Measurements from ENCODE around the gene TTR. TPM values are rescaled to one million over a fixed set of nuclear protein-coding genes. Genes with fewer than 3 reads are reported as not detected.
A peak's percentile ranks its signal among the peaks of the same experiment; 100 is the strongest.

Gene TTR
- total RNA-seq, 4 donors from 2014 or later, result not detected

DNA sequence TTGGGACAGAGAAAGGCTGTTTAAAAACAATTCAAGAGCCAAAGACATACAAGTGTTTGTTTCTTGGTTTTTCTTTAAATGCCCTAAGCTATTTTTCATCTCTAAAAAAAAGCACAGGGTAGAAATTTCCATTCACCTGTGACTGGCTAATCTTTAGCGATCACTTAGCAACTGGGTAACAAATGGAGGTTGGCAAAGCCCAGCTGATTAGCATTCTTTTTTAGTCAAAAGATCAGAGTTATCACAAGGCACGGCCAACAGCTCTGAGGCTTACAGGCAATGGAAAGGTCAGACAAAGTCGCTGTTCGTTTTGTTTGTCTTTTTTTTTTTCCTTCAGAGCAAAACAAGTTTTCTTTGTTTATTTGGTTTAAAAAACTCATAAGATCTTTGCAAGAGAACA lies 29.0 kb upstream of the TTR start:
- no peak for TF ChIP-seq EP300 (IDR thresholded peaks at IDR 0.05)
- TF ChIP-seq, protein P1, sequence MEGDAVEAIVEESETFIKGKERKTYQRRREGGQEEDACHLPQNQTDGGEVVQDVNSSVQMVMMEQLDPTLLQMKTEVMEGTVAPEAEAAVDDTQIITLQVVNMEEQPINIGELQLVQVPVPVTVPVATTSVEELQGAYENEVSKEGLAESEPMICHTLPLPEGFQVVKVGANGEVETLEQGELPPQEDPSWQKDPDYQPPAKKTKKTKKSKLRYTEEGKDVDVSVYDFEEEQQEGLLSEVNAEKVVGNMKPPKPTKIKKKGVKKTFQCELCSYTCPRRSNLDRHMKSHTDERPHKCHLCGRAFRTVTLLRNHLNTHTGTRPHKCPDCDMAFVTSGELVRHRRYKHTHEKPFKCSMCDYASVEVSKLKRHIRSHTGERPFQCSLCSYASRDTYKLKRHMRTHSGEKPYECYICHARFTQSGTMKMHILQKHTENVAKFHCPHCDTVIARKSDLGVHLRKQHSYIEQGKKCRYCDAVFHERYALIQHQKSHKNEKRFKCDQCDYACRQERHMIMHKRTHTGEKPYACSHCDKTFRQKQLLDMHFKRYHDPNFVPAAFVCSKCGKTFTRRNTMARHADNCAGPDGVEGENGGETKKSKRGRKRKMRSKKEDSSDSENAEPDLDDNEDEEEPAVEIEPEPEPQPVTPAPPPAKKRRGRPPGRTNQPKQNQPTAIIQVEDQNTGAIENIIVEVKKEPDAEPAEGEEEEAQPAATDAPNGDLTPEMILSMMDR (IDR thresholded peaks at IDR 0.05), result no peak
- TF ChIP-seq POLR2AphosphoS5 (IDR thresholded peaks at IDR 0.05), result no peak
- no peak for TF ChIP-seq POLR2A (IDR thresholded peaks at IDR 0.05)
- Histone ChIP-seq H3K4me1 (no peaks in the 10 kb centered on the region), H3K27ac (no peak overlapping the region), H3K36me3 (no peaks in the 10 kb centered on the region), H3K27me3 (no peaks in the 10 kb centered on the region), H3K4me3 (no peak overlapping the region), H3K9me3 (no peaks in the 10 kb centered on the region)
- WGBS, 2 donors (ENCODE audit: low coverage in 1 of 2), result 37 to 58% methylated on average over 2 to 4 of the region's 4 CpGs
- no peak for ATAC-seq

DNA sequence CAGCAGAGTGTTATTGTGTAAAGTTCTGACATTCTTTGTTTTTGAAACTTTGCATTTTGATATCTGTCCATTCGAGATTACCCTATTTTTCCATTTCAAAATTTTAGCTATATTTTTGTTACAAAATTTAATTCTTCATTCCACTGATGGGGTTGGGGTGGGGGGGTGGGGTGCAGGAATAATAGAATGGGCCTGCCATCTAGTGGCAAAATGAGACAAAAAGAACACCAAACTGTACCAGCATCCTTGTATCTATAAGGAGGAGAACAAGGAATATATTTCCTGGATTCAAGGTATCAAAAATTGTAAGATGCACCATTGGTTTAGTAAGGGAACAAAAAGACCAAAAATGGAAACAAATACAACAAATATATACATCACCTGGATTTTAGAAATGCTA lies 27.9 kb upstream of the TTR start:
- no peak for ATAC-seq
- Histone ChIP-seq H3K27ac (no peak overlapping the region), H3K4me1 (no peaks in the 10 kb centered on the region), H3K36me3 (no peaks in the 10 kb centered on the region), H3K4me3 (no peak overlapping the region), H3K9me3 (no peaks in the 10 kb centered on the region), H3K27me3 (no peaks in the 10 kb centered on the region)
- TF ChIP-seq, protein P1 (IDR thresholded peaks at IDR 0.05), result peak in 1 of 4 experiments; percentile 11
- no peak for TF ChIP-seq EP300 (IDR thresholded peaks at IDR 0.05)
- WGBS, 2 donors (ENCODE audit: low coverage in 1 of 2), result 22 to 42% methylated on average over 1 of the region's 1 CpG

DNA sequence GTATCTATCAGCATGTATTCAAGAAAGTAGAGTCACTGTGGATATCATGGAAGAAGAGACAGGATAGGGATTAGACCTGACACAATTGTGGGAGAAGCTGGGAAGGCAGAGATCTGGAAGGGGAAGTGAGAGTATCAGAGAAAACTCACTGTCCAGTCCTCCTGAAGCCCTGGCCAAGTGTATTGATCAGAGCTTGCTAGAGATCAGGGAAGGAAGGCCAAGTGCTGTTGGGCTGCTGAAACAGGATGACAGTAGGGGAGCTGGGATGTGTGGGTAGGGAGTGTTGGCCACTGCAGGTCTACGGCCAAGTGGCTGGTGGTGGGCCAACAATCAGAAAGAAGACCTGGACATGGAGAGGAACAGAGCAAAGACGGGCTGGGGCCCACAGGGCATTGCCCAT lies 26.3 kb upstream of the TTR start:
- no peak for ATAC-seq
- Histone ChIP-seq H3K9me3 (no peaks in the 10 kb centered on the region), H3K27me3 (no peaks in the 10 kb centered on the region), H3K4me3 (no peak overlapping the region), H3K36me3 (no peaks in the 10 kb centered on the region), H3K27ac (no peak overlapping the region), H3K4me1 (no peaks in the 10 kb centered on the region)
- TF ChIP-seq POLR2A (IDR thresholded peaks at IDR 0.05), result no peak
- no peak for TF ChIP-seq EP300 (IDR thresholded peaks at IDR 0.05)
- TF ChIP-seq, protein P1 (IDR thresholded peaks at IDR 0.05), result no peak
- no peak for TF ChIP-seq POLR2AphosphoS5 (IDR thresholded peaks at IDR 0.05)
- whole genome bisulfite sequencing, 2 donors (ENCODE audit: low coverage in 1 of 2), result 100% methylated on average over 2 of the region's 2 CpGs; no CpG with 5 or more reads in 1 of the 2 donors

- Histone ChIP-seq H3K36me3 (no peaks in the 10 kb centered on the region), H3K4me1 (no peaks in the 10 kb centered on the region), H3K27ac (no peak overlapping the region), H3K9me3 (no peaks in the 10 kb centered on the region), H3K27me3 (no peaks in the 10 kb centered on the region), H3K4me3 (no peak overlapping the region)
- TF ChIP-seq POLR2AphosphoS5 (IDR thresholded peaks at IDR 0.05) (no peak), POLR2A (IDR thresholded peaks at IDR 0.05) (no peak), EP300 (IDR thresholded peaks at IDR 0.05) (no peak)
- TF ChIP-seq, protein P1 (IDR thresholded peaks at IDR 0.05), result no peak
- ATAC-seq, result no peak
- WGBS, 2 donors (ENCODE audit: low coverage in 1 of 2), result 80 to 94% methylated on average over 8 of the region's 10 CpGs
These were observed 25.7 kb upstream of the TTR start for GRCh38 chr18:31565782-31566512.

DNA sequence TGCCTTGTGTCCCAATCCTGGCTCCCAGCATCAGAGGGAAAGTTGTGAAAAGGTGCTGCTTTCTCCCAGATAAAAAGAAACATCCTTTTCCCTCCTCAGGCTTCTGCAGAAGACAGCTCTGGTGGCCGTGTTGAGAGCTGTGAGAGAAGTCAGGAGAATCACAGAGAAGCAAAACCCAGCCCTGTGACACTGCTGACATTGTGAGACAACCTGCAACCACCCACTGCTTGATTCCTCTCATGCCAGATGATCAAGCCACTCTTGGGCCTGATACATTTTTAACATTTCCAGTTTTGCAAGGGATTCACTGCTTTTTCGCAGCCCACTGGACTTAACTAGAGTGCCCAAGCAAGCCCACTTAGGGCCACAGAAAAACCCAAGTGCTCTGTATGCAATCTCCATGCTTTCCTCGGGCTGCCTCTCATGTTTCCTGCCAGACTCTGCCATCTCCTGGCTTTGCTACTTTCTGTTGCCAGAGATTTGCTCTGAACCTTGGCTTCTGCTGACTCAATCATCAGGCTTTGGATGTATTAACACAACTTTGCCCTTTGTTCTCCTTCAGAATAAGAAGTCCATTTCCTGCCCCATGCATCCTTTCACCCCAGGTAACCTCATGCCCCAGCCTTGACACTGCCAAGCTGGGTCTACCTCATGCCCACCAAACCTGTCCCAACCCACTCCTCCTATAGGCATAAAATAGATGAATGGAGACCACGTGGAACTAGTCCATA lies 24.9 kb upstream of the TTR start:
- Histone ChIP-seq H3K4me3 (no peak overlapping the region), H3K27ac (no peak overlapping the region), H3K9me3 (no peaks in the 10 kb centered on the region), H3K4me1 (no peaks in the 10 kb centered on the region), H3K36me3 (no peaks in the 10 kb centered on the region), H3K27me3 (no peaks in the 10 kb centered on the region)
- no peak for ATAC-seq
- WGBS, 2 donors (ENCODE audit: low coverage in 1 of 2), result 63 to 80% methylated on average over 2 to 4 of the region's 4 CpGs
- TF ChIP-seq EP300 (IDR thresholded peaks at IDR 0.05) (no peak), POLR2A (IDR thresholded peaks at IDR 0.05) (no peak), POLR2AphosphoS5 (IDR thresholded peaks at IDR 0.05) (no peak)
- TF ChIP-seq, protein P1 (IDR thresholded peaks at IDR 0.05), result no peak
